NCI-H1105 treated with DMSO at 0.1 percent for 48 hours (cell line): ENCODE data around the gene CPN2.
A peak's percentile ranks its signal among the peaks of the same experiment; 100 is the strongest.

Source experiments
- DNase-seq: peaks from one replicate; lab custom pipeline; 2025; lab: John Stamatoyannopoulos, UW

The CPN2 gene

GRCh38 chr3:194328053-194328657 lies 23.0 kb downstream of the CPN2 start:
- no peak for DNase-seq

GRCh38 chr3:194327218-194328052 lies 23.7 kb downstream of the CPN2 start:
- no peak for DNase-seq

DNA sequence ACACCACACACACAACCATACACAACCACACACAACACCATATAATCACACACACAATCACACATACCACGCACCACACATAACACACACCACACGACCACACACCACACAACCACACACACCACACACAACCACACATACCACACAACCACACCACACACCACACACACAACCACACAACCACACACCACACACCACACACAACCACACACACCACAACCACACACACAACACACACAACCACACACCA lies 24.2 kb downstream of the CPN2 start:
- DNase-seq: no peak

- no peak for DNase-seq
Measured at GRCh38 chr3:194326192-194326967, 24.7 kb downstream of the CPN2 start.

- no peak for DNase-seq
Measured at GRCh38 chr3:194325424-194326153, 25.5 kb downstream of the CPN2 start.

DNA sequence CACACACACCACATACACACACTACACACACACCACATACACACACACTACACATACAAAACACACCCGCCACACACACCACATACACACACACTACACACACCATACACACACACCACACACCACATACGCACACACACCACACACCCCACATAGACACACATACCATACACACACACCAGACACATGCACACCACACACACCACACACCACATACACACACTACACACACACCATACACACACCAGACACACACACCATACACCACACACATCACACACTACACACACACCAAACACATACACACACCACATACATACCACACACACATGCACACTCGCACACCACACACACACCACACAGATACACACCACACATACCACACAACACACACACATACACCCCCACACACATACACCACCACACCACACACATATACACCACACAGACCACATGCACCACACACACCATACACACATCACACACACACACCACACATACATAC lies 26.3 kb downstream of the CPN2 start:
- no peak for DNase-seq

GRCh38 chr3:194323785-194324735 lies 27.1 kb downstream of the CPN2 start:
- no peak for DNase-seq

- DNase-seq: no peak
Measured at GRCh38 chr3:194322678-194323211, 28.4 kb downstream of the CPN2 start.

GRCh38 chr3:194321693-194322640 lies 29.2 kb downstream of the CPN2 start:
- DNase-seq: no peak

- no peak for DNase-seq
Measured at GRCh38 chr3:194320744-194321243, 30.3 kb downstream of the CPN2 start.

GRCh38 chr3:194320100-194320499 lies 31.0 kb downstream of the CPN2 start:
- DNase-seq: no peak

GRCh38 chr3:194318511-194319161 lies 32.5 kb downstream of the CPN2 start:
- DNase-seq: no peak

GRCh38 chr3:194316918-194317317 lies 34.2 kb downstream of the CPN2 start:
- DNase-seq: no peak

DNA sequence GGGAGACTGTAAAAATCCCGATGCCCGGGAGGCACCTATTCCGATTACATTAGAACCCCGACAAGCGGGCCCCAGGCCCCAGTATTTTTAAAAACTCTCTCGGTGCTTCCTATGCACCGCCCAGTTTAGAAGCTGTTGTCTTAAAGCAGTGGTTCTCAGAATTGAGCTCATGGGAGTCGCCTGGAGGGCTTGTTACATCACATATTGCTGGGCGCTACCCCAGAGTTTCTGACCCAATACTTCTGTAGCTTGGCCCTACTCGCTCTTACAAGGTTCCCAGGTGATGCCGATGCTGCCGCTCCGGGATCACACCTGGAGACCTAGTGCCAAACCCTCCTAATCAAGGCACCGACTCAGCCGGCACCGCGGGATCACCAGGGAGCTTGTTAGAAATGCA lies 35.2 kb downstream of the CPN2 start:
- DNase-seq: no peak

GRCh38 chr3:194315088-194315964 lies 35.8 kb downstream of the CPN2 start:
- DNase-seq: peak; percentile 90

DNA sequence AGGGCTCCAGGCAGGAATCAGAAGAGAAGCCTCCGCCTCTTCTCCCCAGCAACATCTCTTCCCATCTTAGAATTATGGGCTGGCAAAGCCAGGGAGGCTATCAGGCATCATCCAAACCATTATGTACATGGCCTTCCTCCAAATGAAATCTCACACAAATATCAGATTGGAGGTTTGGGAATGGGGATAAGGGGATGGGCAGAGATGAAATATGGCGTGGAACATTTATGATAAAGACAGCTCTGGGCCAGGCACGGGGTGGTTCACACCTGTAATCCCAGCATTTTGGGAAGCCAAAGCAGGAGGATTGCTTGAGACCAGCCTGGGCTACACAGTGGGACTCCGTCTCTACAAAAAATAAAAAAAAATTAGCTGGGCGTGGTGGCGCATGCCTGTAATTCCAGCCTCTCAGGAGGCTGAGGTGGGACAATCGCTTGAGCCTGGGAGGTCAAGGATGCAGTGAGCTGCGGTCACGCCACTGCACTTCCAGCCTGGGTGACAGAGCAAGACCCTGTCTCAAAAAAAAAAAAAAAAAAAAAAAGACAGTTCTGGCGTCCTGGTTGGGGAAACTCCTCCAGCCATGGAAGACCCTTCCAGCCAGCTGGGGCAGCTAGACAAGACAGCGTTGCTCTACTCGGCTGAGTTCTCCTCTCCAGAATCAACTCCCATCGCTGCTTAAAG lies 36.6 kb downstream of the CPN2 start:
- DNase-seq: no peak
